Right hindlimb (tissue), 1 donor: ENCODE results near the gene BLID.

Experiments used
- DNase-seq: peaks from one replicate; pipeline ENCODE4 v3.0.0-alpha.2; 2018

BLID gene, protein sequence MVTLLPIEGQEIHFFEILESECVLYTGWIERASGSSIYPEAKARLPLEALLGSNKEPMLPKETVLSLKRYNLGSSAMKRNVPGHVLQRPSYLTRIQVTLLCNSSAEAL

DNA sequence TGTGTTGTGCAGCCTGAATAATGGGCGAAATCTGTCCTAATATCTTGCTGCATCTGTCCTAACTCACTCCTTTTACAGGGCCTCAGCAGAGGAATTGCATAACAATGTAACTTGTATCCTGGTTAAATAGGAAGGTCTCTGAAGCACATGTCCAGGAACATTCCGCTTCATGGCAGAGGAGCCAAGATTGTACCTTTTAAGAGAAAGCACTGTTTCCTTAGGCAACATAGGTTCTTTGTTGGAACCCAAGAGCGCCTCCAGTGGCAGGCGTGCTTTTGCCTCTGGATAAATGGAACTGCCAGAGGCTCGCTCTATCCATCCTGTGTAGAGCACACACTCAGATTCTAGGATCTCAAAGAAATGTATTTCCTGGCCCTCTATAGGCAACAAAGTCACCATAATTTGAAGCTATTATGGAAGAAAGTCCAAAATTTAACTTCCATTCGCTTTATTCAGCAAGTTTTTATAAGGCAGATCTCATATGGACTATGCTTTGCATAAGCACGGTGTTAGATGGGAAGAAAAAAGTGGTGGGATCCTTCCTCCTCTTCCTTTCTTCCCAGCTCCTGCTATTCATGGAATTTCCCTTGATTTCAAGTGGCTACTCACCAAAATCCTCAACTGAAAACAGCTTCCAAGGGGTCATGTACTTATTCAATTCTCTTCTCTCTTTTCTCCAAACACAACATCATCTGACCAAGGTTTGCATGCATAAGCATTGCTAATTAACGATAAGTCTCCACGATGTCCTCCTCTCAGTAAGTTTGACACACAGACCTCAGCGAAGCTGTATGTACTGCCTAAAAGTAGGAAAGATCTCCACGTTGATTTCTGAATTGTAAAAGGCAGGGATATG lies at the start of gene BLID:
BLID (minus strand) TSS at position 692 of the 856 bp plus-strand sequence; CDS start at position 399, 293 bp downstream.
- DNase-seq = no peak

DNA sequence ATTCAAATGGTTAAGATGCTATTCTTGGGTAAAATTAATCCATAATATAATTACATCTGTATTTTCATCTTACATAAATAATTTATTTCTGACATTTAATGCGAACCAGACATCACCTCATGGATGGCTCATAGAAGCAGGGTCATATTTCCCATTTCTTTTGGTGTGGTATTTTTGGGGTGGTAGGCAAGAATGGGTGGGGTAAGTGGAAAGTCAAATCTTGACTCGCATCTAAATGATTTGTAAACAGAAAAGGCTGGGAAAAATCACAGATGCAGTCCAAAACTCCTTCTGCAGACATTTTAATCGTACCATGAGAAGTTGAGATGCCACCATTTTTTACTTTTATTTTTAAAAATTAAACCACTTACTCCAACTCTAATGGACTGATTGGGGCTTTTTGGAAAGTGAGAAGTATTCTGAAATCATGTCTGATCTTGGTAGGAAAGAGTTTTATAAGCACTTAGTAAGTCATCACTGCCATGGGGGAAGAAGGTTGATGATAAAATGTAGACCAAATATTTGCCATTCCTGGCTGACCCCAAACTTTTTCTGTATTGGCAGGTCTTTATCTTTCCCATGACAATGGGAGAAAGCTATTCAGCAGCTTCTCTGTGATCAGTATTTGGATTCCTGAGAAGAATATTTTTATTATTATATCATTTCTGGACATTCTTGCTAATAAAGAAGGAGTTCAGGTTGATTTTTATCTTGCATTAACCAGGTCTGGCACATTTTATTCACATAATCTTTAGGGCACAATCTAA lies 47.2 kb upstream of the BLID start:
- no peak for DNase-seq

DNA sequence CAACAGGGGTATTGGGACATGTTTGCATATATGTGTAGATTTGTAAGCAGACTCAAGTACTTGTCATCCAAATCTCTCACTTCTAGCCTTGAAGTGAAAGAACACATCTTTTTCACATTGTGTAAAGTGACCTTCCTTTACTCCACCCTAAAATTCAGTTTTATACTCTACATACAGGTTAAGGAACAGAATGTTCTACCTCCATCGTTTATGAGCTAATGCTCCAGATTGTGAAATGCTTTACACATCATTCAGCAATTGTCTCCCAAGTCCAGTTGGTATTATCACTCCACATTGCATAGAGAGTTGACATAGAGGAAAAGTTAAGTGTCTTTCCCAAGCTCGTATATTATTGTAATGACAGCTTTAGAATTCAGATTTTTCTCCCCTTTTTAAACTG lies 46.1 kb upstream of the BLID start:
- no peak for DNase-seq

DNA sequence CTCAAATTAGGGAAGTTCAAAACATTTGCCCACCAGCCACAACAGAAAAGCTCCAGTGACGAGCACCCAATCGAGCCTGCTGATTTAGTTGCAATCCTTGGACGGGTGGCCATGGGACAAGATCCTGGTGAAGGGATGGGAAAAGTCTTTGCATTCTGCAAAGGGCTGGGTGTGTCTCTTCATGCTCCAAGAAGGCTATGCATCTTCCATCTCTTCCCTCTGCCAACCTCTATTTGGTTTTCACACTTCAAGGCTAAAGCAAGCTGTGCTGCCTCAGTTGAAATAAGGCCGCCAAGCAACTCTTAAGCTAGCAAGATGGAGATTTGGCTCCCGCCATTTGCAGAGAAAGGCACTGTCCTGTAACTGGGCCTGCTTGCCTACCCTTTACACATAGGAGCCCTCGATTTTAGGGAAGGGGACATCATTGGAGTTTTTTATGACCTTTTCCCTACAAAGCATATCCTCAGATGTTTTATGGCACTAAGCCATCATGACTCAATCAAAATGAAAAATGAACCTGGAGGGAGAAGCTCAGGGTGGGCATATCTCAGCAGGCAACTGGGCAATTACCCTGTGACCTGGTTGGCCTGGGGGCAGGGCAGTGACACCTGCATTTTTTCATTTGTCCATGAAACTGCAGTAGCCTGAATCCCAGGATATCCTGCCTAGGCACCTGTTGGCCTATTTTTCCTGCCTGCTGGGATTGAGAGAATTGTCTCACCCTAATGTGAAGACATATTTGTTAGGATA lies 45.0 kb upstream of the BLID start:
- DNase-seq = no peak

DNA sequence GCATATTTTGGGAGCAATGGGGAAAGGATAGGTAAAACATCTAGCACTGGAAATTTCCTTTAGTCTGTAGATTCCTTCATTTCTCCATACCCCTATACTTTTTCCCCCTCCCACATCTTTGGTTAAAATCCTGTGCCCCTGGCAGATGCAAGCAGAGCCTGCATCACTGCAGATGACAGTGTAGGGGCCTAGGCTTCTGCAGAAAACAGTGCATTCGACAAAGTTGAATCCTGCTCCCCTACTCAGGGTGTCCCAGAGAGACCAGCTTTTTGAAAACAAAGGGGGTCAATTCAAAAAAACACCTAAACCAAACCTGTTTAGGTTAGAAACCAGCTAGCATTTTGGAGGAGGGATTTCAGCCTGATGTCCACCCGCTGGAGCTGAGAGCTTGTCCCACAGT lies 43.8 kb upstream of the BLID start:
- no peak for DNase-seq

DNA sequence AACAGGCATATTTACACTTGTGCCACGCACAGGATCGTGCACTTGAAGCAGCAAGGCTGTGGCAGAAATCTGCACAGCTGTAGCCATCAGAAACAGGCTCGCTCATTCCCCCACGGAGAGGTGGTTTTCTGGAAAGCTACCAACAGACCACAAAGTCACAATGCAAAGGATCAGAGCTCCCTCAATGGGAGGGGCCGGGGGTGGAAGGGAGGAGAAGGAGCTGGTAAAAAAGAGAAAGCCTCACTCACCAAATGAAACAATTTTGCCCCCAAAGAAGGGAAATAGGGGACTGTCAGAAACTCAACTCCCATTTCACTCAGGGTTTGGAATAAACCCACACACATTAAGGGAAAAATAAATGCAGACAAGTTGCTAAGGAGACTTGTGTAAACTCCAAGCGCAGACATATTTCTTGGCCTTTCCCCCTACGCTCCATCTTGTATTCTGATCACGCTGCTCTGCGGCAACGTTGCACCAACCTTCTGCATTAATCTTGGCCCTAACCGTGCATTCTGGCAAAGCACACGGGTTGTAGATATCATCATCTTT lies 43.2 kb upstream of the BLID start:
- peak; percentile 82 for DNase-seq

DNA sequence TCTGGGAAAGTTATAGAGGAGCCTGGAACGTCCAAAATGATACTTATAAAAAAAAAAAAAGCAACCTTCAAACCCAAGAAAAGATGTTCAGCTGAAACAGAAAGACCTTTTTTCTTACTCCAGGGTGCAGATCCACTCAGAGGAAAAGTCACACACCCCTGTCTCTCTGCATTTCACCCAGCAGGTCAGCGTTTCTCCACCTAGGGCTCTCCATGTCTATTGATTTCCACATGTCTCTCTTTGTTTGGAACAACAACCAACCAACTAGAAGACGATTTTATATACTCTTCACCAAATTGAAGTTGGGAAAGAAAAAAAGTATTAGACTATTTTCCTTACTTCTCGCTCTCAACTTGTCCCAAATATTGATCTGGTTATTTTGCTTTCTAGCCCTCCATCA lies 42.2 kb upstream of the BLID start:
- no peak for DNase-seq

DNA sequence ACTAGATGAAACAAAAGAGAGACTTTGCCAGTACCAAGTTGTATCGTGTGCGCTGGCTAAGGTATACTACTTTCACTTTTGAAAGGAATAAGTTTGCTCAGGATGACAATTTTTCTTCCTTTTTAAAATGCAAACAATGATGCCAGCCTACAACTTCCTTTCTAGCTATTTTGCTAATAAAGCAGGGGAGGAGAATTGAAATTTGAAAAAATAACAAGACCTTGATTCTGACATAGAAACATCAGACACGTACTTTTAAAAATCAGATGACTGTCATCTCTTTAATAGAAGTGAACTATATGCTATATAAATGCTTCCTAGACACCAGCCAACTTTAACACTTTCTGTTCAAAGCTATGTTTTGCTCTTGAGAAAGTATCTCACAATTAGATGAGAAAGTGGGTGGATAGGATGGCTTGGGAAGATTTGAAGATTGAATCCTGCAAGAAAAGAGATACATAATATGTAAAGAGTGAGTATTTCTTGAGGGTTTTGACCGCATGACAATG lies 41.7 kb upstream of the BLID start:
- no peak for DNase-seq

DNA sequence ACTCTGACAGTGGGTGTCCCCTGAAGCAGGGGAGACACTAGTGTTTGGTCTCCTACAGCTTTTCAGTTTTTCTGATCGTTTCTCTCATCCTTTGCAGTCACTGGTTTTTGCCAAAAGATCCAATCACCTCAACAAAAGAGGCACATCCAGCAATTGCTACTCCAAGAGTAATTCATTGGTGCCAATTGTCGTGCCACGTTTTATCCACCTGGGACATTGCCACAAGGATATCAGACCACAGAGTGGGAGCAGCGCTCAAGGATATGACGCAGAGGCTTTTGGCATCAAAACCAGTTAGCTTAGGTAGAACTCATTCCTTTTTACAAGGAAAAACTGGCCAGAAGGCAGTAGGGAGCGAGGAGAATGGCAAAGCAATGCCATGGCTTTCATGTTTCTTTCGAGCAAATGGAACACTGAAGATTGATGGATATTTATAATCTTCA lies 40.9 kb upstream of the BLID start:
- DNase-seq = peak; percentile 62

DNA sequence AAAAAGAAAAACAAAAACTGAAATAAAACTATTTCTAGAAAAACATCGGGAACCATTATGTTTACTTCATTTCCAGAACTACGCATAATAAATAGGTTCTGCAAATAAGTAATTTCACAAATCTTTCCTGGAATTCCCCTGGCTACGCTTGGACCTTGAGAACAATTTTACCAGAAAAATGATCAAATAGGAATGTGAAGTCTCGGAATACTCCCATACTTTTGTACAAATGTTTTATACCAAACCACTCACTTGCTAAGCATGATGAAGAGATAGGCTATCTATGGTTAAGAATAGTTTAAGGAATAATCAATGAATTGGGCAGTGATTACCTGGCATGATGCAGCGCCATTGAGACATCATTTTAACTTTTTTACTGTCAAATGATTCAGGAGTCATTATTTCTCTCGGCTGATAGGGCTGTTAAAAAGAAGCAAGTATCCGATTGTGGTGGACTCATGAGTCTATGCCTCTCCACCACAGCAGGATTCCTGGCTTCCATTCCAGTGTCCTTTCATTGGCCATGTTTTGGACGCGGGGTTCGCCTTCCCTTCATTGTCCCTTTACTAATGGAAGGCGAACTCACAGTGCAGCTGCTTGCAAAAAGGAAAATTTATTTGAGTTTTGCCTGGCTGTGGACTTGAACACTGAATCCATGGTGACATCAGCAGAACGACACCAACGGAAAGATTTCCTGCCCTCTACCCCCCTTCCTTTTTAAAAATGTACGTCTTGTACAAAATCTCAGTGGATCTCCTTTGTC lies 39.9 kb upstream of the BLID start:
- DNase-seq = peak; percentile 24

DNA sequence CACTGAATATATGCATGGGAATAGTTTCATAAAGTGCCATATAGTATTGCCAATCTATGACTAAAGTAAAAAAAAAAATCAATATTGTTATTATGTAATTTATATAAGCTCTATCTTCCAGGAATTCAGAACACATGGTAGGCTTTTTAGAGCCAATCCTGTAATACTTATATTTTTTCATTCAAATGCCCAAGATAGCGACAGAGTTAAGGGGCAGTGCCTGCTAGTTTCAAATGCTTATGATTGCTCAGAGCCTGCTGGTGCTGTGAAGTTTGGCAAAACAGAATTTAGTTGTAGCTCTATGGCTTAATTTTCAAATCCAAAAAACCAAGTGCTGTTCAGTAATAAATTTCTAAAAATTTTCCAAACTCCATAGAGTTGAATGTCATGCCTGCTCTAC lies 39.0 kb upstream of the BLID start:
- DNase-seq = no peak

DNA sequence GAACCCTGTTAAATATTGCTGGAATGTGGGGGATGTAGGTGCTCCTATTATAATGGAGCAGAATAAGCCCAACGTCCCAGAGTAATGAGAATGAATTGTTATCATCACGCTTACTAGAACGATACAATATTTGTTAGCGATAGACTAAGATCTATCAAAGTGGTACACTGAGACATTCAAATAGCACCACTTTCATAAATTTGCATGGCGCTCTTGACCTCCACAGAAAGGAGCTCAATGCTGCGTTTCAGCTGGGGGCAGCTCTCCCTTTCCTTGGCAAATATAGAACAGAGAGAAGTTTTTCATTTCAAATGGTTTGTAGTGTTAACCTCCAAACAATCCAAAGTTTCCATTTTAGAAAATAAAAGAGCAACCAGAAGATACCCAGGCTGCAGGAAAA lies 38.2 kb upstream of the BLID start:
- DNase-seq = no peak

DNA sequence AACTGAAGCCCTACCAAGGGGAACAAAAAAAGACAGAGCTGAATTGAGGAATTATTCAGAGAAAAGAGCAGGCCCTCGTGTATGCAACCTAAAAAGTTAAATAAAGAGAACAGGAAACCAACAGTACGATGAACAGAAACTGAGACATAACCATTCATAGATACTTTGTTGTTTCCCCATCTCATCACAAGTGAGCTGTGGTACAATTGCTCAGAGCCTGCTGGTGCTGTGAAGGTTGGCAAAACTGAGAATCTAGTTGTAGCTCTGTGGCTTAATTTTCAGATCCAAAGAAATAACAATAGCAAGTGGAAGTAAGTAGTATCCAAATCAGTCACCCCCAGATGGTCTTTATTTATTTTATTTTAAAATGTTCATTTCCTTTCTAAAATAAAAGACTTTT lies 37.7 kb upstream of the BLID start:
- DNase-seq = no peak

DNA sequence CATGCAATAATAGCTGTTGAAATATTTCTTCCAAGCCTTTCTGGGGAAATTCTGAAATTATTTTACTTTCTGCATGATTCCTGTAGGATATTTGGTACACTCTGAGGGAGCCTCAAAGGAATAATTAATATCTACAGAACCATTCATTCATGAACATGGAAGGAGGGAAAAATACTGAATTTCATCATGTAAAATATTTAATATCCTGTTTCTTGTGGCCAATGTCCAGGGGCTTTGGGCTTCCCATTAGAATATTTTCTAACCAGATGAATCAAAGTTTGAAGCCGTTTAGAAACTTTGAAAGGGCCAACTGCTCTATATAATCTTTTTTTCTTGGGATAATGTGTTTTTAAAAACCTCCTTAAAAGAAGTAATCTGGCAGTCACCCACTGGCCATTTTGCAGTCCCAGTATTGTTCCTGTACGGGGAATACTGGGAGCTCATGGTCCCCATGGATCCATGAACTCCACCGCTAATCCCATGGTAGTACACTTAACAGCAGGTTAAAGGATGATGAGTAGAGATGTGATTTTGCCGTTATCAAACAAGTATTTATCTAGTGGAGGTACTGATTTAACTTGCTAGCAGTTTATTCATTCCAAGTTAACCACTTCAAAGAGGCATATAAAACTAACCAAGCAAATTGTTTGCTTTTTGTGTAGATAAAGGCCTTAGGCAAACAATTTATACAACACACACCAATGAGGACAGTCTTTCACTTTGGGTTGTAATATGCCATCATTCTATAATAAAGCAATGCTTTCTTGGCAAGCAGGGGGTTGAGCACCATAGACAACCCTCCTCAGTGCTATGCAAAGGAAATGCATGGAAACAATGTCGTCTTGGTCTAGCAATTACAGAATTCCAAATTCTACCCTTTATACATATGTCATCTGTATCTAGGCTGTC lies 34.5 kb upstream of the BLID start:
- DNase-seq = no peak

DNA sequence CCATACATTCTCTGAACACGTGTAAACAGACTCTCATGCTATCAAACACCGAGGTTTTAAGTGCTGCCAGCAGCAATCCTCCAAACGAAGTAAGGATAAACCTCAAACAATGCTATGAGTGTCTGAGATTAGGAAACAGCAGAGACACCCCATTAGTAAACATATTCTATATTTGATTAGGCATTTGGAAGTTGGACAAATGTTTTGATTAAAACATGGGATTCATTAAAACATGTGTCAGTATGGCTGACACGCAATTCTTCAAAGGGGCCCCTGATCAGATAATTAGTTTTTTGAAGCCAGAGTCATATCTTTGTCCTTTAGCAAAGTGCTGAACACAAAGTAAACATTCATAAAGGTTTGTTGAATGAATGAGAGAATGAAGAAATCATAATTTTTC lies 33.2 kb upstream of the BLID start:
- DNase-seq = no peak

DNA sequence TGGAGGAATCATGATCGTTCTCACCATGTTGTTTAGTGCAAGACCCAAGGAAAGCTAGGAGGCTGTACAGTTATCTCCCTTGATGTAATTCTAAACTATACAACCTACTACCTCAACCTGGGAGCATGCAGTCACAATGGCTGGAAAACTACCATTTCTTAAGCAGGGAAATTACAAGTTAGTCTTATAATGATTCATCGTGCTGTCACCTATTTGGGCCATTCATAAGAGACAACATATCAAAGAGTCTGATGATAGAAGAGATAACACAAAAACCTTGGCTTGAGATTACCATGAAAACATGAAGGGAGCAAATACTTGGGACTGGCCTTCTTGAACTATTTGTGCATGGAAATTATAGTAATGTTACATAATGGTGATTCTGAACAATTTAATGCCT lies 30.5 kb upstream of the BLID start:
- no peak for DNase-seq

DNA sequence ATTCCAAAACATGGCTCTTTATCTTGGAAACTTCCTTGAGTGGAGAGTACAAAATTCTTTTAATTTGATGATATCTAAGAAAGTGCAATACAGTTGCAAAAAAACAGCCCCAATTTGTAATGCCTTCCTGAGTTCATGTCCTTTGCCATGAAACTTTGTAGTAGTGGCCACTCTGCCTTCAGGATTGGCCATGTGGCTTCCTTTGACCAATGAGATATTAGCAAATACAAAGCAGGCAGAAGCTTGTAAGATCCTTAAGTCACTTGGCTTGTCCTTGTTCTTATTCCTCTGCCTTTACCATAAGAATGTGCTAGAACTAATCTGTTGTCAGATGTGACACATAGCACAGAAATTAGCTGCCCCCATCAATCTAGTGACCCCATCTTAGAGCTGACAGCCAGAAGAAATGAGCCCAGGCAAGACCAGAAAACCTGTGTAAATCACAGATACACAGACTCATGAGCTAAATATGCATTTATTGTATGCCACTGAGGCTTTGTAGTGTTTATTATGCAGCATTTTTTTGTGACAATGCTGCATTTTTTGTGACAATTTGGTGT lies 29.8 kb upstream of the BLID start:
- no peak for DNase-seq

DNA sequence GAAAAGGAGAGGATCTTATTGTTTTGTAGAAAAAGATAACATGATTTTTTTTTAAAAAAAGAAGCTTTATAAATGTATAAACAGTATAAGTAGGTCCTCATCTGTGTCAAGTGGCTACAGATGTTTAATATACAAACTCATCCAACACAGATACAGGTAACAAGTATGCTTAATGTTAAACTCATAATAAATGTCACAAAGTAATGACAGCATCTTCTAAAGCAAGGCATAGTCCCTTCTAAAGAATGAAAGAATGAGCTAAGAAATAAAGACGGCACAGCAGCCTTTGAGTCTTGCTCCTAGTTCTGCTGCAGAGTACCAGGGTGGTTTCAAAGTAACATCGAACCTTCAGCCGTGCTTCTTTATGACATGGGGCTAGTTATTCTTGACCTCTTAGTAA lies 28.7 kb upstream of the BLID start:
- no peak for DNase-seq

DNA sequence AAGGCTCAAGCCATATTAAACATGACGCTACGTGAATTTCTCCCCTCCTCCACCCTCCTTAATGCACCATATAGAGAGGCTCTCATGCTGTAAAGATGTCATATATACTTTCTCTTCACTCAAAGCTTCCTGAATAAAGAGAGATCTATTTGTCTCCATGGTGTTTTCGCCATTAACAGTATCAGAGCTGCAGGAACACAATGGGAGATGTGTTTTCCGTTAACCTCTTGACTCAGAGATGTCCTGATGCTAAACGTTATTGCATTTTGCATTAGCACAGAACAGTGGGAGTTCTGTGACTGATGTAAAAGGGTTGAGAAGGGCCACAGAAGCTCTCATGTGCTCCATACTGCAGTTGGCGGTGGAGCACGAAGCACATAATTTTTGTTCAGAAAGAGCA lies 25.7 kb upstream of the BLID start:
- DNase-seq = no peak

DNA sequence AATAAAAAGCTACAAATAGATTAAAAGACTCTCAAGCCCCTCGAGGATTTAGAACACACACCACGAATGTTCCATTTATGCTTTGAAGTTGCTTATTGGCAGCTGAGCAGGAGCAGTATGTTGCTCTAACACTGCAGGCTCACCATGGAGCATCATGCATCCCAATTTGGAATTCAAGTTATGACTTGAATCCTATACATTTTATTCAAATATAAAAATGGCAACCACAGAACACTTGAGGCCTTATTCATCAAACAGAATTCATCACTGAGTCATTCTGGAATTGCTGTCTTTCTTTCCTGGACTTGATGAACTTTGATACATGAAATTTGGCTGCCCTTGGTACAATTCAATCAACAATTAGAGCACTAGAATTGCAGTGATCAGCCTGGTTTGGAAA lies 24.5 kb upstream of the BLID start:
- no peak for DNase-seq

DNA sequence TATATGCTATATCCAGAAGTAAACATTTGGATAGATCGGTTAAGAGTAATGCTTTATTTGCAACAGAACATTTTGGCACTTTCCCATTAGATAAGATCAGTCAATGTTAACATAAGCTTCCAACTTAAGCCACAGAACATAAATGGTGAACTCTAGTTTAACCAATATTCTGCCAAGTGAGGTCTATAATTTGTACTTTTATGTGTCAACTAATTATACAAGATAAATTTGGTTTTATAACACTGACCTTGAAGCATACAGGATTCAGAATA lies 23.5 kb upstream of the BLID start:
- no peak for DNase-seq
